ENCODE measurements around the gene RASSF5.

The RASSF5 gene

DNA sequence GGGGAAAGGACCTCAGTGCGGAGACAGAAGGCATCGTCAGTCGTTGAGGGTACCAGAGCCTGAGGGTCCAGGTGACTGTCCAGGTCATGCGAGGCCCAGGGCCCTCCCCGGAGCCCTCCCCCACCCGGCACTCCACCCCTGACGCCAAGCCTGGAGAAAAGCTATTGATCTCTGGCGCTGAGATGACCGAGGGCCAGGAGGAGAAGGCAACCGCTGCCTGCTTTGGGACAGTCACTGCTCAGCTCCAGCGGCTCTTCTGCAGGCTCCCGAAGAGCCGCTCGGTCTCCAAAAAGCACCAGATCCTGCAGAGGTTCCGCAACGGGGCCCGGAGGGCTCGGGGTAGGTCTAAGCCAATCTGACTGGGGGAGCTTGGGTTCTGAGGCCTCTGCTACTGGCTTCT is 10.9 kb downstream of the RASSF5 start:
- no peak for DNase-seq

DNA sequence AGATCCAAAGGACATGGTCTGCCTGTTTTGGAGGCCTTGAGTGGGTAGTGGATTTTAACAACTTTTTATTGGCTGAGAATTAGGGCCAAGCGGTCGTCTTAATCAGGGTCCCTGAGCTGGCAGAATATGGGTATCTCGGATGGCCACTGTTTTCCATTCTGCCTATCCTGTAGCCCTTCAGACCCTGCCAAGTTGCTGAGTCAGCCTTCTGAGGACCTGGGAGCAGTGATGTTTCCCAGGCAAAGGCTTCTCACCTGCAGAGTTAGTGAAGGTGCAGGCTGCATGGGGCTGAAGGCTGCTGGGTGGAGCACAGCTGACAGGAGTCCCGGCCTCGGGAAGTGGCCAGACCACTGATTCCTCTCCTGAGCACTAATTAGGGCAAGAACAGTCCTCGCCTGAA is 11.4 kb downstream of the RASSF5 start:
- DNase-seq, result no peak

- DNase-seq, result no peak
Measured at GRCh38 chr1:206521127-206521526, 13.8 kb downstream of the RASSF5 start.

DNA sequence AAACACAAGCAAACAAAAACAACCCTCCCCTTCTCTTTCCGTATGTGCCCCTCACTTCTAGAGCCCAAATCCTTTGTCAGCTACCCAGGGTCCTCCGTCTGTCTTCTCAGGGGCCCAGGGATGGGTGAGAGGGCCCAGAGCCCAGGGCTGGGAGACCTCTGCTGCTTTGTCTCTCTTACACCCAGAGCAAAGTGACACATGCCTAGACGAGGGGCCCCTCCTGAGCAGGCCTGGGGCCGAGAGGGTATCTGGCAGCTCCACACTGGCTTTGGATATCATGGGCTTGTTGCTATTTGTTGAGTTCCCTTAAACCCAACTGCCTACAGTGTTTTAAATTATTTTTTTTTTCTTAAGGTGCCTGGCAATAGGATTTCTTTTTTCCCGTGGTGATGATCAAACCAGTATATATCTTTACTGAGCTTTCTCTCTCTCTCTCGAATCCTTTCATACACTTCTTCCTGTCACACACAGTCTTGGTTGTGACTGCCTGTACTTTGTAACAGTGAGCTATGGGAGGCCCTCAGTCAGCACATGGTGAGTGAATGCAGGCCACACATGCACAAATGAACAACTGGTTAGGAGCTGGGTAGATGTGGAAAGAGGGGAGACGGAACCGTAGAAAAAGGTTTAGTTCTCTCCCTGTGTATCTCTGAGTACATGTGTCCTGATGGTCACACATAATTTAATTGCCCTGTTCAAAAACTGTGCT is 14.5 kb downstream of the RASSF5 start:
- DNase-seq, result no peak

DNA sequence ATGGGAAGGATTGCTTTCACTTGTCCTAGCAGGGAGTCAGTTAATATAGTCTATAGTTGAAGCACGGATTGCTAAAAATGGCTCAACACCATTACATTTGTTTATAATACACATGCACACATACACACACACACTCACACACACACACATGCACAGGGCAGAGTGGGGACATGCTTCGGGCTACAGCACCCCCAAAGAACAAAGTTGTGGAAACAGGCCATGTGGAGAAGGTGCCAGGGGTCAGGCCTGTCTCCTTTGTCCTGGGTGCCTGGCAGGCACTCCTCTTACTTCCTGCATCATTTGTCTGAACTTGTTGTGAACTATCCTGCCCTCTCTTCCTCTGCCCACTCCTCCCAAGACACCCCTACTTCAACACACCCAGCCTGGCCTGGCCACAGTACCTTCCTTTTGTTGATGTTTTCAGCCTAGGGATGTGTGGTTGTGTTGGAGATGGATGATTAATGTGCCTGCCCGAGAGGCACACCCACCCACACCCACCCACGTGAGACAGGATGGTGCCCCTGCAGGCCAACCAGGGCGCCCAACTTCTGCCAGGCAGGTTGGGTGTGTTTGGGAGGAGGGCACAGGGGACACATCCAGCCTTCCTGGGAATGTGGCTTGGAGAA is 17.5 kb downstream of the RASSF5 start:
- DNase-seq, result no peak

- no peak for DNase-seq
Measured at GRCh38 chr1:206526064-206526911, 19.0 kb downstream of the RASSF5 start.

DNA sequence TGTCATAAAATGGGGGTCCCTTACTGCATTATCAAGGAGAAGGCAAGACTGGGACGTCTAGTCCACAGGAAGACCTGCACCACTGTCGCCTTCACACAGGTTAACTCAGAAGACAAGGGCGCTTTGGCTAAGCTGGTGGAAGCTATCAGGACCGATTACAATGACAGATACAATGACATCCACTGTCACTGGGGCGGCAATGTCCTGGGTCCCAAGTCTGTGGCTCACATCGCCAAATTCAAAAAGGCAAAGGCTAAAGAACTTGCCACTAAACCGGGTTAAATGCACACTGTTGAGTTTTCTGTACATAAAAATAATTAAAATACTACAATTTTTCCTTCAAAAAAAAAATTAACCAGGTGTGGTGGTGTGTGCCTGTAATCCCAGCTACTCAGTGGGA is 22.1 kb downstream of the RASSF5 start:
- no peak for DNase-seq

GRCh38 chr1:206532368-206532767 is 25.0 kb downstream of the RASSF5 start:
- DNase-seq, result no peak

GRCh38 chr1:206534552-206534951 is 27.2 kb downstream of the RASSF5 start:
- no peak for DNase-seq

- no peak for DNase-seq
Measured at GRCh38 chr1:206535853-206536188, 28.5 kb downstream of the RASSF5 start.

GRCh38 chr1:206537141-206537540 is 29.8 kb downstream of the RASSF5 start:
- DNase-seq, result no peak

DNA sequence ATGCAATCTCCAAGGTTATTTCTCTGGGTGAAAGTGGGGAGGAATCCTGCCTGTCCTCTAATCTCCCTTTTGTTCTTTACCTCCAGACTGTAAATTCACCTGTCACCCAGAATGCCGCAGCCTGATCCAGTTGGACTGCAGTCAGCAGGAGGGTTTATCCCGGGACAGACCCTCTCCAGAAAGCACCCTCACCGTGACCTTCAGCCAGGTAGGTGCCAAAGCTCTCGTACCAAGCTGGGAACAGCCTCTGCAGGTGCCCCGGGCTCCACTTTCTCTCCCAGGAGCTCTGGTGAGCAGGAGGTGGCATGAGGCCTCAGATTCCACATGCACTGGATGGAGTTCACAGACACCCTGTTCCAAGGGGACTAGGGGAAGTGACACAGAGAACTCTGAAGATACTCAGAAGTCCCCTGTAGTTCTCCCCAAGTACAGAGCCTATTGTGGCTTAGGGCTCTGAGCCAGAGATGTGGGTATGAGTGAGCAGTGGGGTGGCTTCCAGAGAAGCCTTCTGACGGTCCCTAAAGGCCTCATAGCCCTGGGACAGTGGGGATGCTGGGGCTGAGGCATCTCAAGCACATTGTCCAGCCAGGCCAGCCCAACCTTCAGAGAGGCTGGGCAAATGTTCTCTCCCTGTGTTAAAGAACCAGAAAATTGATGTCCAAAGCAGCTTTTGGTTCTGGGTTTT is 30.9 kb downstream of the RASSF5 start:
- DNase-seq, result peak; percentile 10 to 43

- no peak for DNase-seq
Measured at GRCh38 chr1:206538901-206539640, 31.7 kb downstream of the RASSF5 start.

DNA sequence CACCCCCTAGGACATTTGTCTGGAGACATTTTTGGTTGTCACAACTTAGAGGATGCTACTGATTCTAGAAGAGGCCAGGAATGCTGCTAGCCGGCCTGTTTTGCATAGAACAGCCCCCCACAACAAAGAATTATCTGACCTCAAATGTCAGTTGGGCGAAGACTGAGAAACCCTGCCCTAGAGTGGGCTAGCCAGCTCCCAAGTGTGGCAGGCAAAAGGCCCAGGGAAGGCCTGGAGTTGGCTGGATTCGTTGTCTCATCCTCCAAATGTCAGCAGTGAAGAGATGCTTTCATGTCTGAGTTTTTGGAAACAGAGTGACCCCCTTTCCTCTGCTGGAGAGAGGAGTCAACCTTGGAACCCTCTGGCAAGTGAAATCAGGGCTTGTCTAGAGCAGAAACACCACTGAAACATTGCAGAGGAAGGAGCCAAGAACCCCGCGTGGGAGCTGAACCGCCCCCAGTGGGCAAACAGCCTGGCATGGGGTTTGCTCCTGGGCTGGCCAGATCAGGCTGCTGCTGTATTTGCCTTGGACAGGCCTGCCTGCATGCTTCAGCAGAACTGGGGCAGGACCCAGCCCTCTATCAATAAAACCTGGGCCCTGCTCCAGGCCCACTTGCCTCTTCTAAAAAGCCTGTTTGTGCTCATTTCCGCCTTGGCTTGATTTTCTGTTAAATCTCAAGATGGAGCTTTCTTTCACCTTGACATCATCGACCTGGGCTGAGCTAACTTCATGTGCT is 32.9 kb downstream of the RASSF5 start:
- no peak for DNase-seq

DNA sequence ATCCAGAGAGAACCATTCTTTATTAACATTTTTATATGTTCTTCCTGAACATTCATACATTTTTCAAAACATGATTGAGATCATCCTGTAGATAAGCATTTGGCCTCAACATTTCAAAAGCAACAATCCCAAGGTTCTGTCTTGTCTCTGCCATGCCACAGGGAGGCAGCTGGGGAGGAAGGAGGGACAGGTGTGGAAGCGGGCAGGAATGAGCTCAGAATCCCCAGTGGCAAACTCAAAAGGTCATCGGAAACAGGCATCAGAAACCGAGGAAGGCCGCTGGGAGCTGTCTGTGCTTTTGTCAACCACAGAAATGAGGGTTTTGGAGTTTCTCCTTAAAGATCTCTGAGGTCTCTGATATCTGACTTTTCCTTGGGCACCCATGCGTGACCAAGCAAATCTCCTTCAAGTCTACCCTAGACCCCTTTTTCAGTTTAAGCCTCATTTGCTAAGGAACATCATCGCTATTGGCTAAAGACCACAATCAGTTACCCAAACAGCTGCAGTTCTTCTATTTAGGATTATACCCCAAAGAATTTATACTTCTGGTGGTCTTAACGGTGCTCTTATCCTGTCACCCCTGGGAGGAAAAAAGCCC is 34.0 kb downstream of the RASSF5 start:
- no peak for DNase-seq

GRCh38 chr1:206544562-206545257 is 37.4 kb downstream of the RASSF5 start:
- peak; percentile 38 to 41 for DNase-seq

GRCh38 chr1:206545351-206545750 is 38.0 kb downstream of the RASSF5 start:
- DNase-seq, result no peak

DNA sequence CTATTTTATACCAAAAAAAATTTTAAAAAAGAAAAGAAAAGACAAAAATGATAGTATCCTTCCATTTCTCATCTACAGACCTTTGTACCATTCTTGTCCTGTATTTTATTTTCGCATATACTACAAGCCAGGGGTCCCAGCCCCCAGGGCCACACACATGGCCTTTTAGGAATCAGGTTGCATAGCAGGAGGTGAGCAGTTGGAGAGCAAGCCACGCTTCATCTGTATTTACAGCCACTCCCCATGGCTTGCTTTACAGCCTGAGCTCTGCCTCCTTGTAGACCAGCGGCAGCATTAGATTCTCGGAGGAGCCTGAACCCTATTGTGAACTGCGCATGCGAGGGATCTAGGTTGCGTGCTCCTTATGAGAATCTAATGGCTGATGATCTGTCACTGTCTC is 39.8 kb downstream of the RASSF5 start:
- no peak for DNase-seq

GRCh38 chr1:206550446-206550845 is 43.1 kb downstream of the RASSF5 start:
- DNase-seq, result no peak

- DNase-seq, result no peak
Measured at GRCh38 chr1:206551296-206551985, 44.1 kb downstream of the RASSF5 start.
